H1 (cell line): ENCODE measurements around the gene GPX7. TPM values are rescaled to one million over a fixed set of nuclear protein-coding genes. Genes with fewer than 3 reads are reported as not detected.

Source experiments
- CTCF ChIA-PET: fragments of 300-600 bp; sonication (Branson Sonifier 250); formaldehyde crosslinking; loops from one replicate; lab custom pipeline; 2021; ENCODE audit not compliant: partially characterized antibody; lab: Charles Lee
- POLR2A ChIA-PET: fragments of 300-600 bp; sonication (Branson Sonifier 250); formaldehyde crosslinking; loops from one replicate; lab custom pipeline; 2021; ENCODE audit warnings: inconsistent platforms; ENCODE audit not compliant: partially characterized antibody; lab: Charles Lee
- DNase-seq, 2 experiments: peaks; one replicate each; pipeline versions ENCODE4 v3.0.0 to v3.0.0-alpha.2; 2010 to 2022; ENCODE audit warnings: low spot score in 2 of 2, low read depth in 1 of 2, mixed read lengths in 1 of 2
- FAIRE-seq: peaks from 2 replicates; lab custom pipeline; 2011; peaks lifted over from hg19 to GRCh38; lab: Jason Lieb, UNC
- H2AFZ ChIP-seq: 2 replicates; pipeline ENCODE4 v1.8.1; 2012; ENCODE audit warnings: low read length, inconsistent platforms
- H2AK5ac ChIP-seq: 2 replicates; pipeline ENCODE4 v1.6.1; 2013; ENCODE audit warnings: low read depth, low read length
- H2BK120ac ChIP-seq: replicated peaks from 2 replicates; pipeline ENCODE3; 2013; ENCODE audit warnings: low read depth, low read length, inconsistent platforms
- H2BK12ac ChIP-seq: 2 replicates; pipeline ENCODE4 v1.6.1; 2013; ENCODE audit warnings: low read depth, low read length
- H2BK15ac ChIP-seq: 2 replicates; pipeline ENCODE4 v1.6.1; 2013; ENCODE audit warnings: low read length
- H2BK20ac ChIP-seq: 2 replicates; pipeline ENCODE4 v1.6.1; 2013; ENCODE audit warnings: low read length
- H2BK5ac ChIP-seq: 2 replicates; pipeline ENCODE4 v1.6.1; 2013; ENCODE audit warnings: low read depth, low read length
- H3K14ac ChIP-seq: 2 replicates; pipeline ENCODE4 v1.6.1; 2013; ENCODE audit warnings: inconsistent platforms; ENCODE audit not compliant: insufficient read length
- H3K18ac ChIP-seq: 2 replicates; pipeline ENCODE4 v1.6.1; 2013; ENCODE audit warnings: low read length; ENCODE audit errors: extremely low read depth
- H3K23ac ChIP-seq: 2 replicates; pipeline ENCODE4 v1.6.1; 2013; ENCODE audit warnings: inconsistent platforms; ENCODE audit not compliant: insufficient read length
- H3K23me2 ChIP-seq: 2 replicates; pipeline ENCODE4 v1.6.1; 2013; ENCODE audit warnings: low read depth, low read length
- H3K27ac ChIP-seq: 2 replicates; pipeline ENCODE4 v1.6.1; 2011; ENCODE audit warnings: low read depth, low read length, inconsistent platforms
- H3K27me3 ChIP-seq, 4 experiments: replicated peaks in 1 of 4; 1 replicate in 1 of 4; 2 replicates in 3 of 4; pipeline versions ENCODE4 v1.6.1 to v1.8.1; 2011 to 2013; ENCODE audit warnings: low read length in 3 of 4, mild to moderate bottlenecking in 3 of 4, inconsistent platforms in 2 of 4, mixed read lengths in 2 of 4, moderate library complexity in 1 of 4; ENCODE audit not compliant: control insufficient read depth in 3 of 4, insufficient read depth in 3 of 4; ENCODE audit errors: extremely low read depth in 1 of 4
- H3K36me3 ChIP-seq, 4 experiments: 2 replicates each; pipeline versions ENCODE4 v1.6.1 to v1.8.1; 2011 to 2013; ENCODE audit warnings: mild to moderate bottlenecking in 4 of 4, low read length in 3 of 4, moderate library complexity in 2 of 4, control low read depth in 1 of 4, inconsistent platforms in 1 of 4; ENCODE audit not compliant: insufficient read depth in 4 of 4, control insufficient read depth in 2 of 4
- H3K4ac ChIP-seq: replicated peaks from 2 replicates; pipeline ENCODE3; 2013; ENCODE audit warnings: low read length, low read depth, mixed read lengths, inconsistent platforms; ENCODE audit not compliant: insufficient read length
- H3K4me1 ChIP-seq, 4 experiments: replicated peaks in 1 of 4; 1 replicate in 1 of 4; 2 replicates in 3 of 4; pipeline versions ENCODE4 v1.6.1 to v1.8.1; 2011 to 2013; ENCODE audit warnings: low read length in 3 of 4, inconsistent platforms in 2 of 4, mixed read lengths in 1 of 4; ENCODE audit not compliant: insufficient read depth in 4 of 4, control insufficient read depth in 3 of 4
- H3K4me2 ChIP-seq, 2 experiments: 2 replicates each; pipeline versions ENCODE4 v1.6.1 to v1.8.1; 2011 to 2013; ENCODE audit warnings: low read depth in 2 of 2, low read length in 2 of 2, control low read depth in 1 of 2, inconsistent platforms in 1 of 2, mild to moderate bottlenecking in 1 of 2; ENCODE audit not compliant: insufficient read depth in 1 of 2
- H3K4me3 ChIP-seq, 4 experiments: fragments of 200-600, 300-600 bp in 1 of 4; sonication (generic), shearing (Covaris generic), sonication (Bioruptor Twin) in 1 of 4; 2 replicates each; pipeline versions ENCODE4 v1.5.1 to v1.8.1; 2011 to 2016; ENCODE audit warnings: low read length in 4 of 4, low read depth in 3 of 4, control low read depth in 2 of 4, inconsistent platforms in 2 of 4, mild to moderate bottlenecking in 2 of 4, mixed read lengths in 1 of 4, moderate library complexity in 1 of 4; ENCODE audit not compliant: insufficient read depth in 2 of 4; ENCODE audit errors: extremely low read depth in 1 of 4
- H3K56ac ChIP-seq: replicated peaks from 2 replicates; pipeline ENCODE3; 2013; ENCODE audit warnings: low read depth, mild to moderate bottlenecking, mixed read lengths, low read length, inconsistent platforms; ENCODE audit not compliant: insufficient read length
- H3K79me1 ChIP-seq: 2 replicates; pipeline ENCODE4 v1.6.1; 2013; ENCODE audit warnings: low read depth, low read length, control low read depth
- H3K79me2 ChIP-seq, 2 experiments: 2 replicates each; pipeline versions ENCODE4 v1.6.1 to v1.8.1; 2012 to 2013; ENCODE audit warnings: low read length in 2 of 2, mild to moderate bottlenecking in 2 of 2, inconsistent platforms in 1 of 2; ENCODE audit not compliant: insufficient read depth in 2 of 2, control insufficient read depth in 1 of 2
- H3K9ac ChIP-seq, 4 experiments: replicated peaks in 1 of 4; 1 replicate in 1 of 4; 2 replicates in 3 of 4; pipeline versions ENCODE4 v1.6.1 to v1.8.1; 2011 to 2013; ENCODE audit warnings: low read depth in 3 of 4, low read length in 3 of 4, control low read depth in 2 of 4, mild to moderate bottlenecking in 2 of 4, moderate library complexity in 2 of 4, inconsistent platforms in 1 of 4; ENCODE audit errors: extremely low read depth in 1 of 4
- H3K9me3 ChIP-seq, 2 experiments: 2 replicates each; pipeline versions ENCODE4 v1.6.1 to v1.8.1; 2012 to 2013; ENCODE audit warnings: mild to moderate bottlenecking in 2 of 2, moderate library complexity in 2 of 2, control low read depth in 1 of 2, inconsistent platforms in 1 of 2, low read depth in 1 of 2, low read length in 1 of 2, mixed read lengths in 1 of 2; ENCODE audit not compliant: insufficient read depth in 2 of 2
- H4K20me1 ChIP-seq, 2 experiments: replicated peaks in 1 of 2; 2 replicates each; pipeline versions ENCODE3 to v1.8.1; 2011 to 2013; ENCODE audit warnings: inconsistent platforms in 2 of 2, low read length in 2 of 2, mild to moderate bottlenecking in 1 of 2; ENCODE audit not compliant: insufficient read depth in 2 of 2, control insufficient read depth in 1 of 2
- H4K5ac ChIP-seq: 2 replicates; pipeline ENCODE4 v1.6.1; 2013; ENCODE audit warnings: low read length, low read depth, mixed read lengths, inconsistent platforms; ENCODE audit not compliant: insufficient read length
- H4K8ac ChIP-seq: 2 replicates; pipeline ENCODE4 v1.8.0; 2013; ENCODE audit warnings: mild to moderate bottlenecking, moderate library complexity, low read length, inconsistent platforms; ENCODE audit not compliant: insufficient read depth; ENCODE audit errors: extremely low read depth
- H4K91ac ChIP-seq: replicated peaks from 2 replicates; pipeline ENCODE3; 2013; ENCODE audit warnings: low read length, mixed read lengths, inconsistent platforms; ENCODE audit not compliant: insufficient read length
- ATF2 ChIP-seq: IDR thresholded peaks from 2 replicates; pipeline ENCODE4 v1.6.1; 2012; ENCODE audit warnings: low read length, inconsistent platforms
- EP300 ChIP-seq, 2 experiments: IDR thresholded peaks; 1 replicate in 1 of 2; 2 replicates in 1 of 2; pipeline ENCODE4 v1.6.1; 2011 to 2012; ENCODE audit warnings: low read depth in 2 of 2, low read length in 2 of 2, mild to moderate bottlenecking in 2 of 2, borderline replicate concordance in 1 of 2, inconsistent platforms in 1 of 2, moderate library complexity in 1 of 2
- JUN ChIP-seq: IDR thresholded peaks from 2 replicates; pipeline ENCODE4 v1.6.1; 2011; ENCODE audit warnings: low read depth, mild to moderate bottlenecking, improper control_type of control experiment, low read length
- PHF8 ChIP-seq: fragments of 200-600 bp; sonication (generic); conservative IDR thresholded peaks from 2 replicates; pipeline ENCODE4 v1.7.1; 2012; ENCODE audit warnings: low read depth, mild to moderate bottlenecking, inconsistent platforms, low read length, moderate library complexity
- POU5F1 ChIP-seq: IDR thresholded peaks from 2 replicates; pipeline ENCODE4 v1.6.1; 2011; ENCODE audit warnings: low read depth, mild to moderate bottlenecking, low read length, moderate library complexity
- SAP30 ChIP-seq: fragments of 300-600 bp; sonication (generic); IDR thresholded peaks from 2 replicates; pipeline ENCODE4 v1.7.1; 2012; ENCODE audit warnings: low read length, moderate library complexity, mild to moderate bottlenecking, inconsistent platforms; ENCODE audit not compliant: insufficient read depth, insufficient replicate concordance
- SIN3A ChIP-seq, 2 experiments: IDR thresholded peaks in 1 of 2; conservative IDR thresholded peaks in 1 of 2; 2 replicates each; pipeline ENCODE4 v1.6.1; 2011 to 2012; ENCODE audit warnings: low read length in 2 of 2, improper control_type of control experiment in 1 of 2, low read depth in 1 of 2, mild to moderate bottlenecking in 1 of 2
- USF2 ChIP-seq: IDR thresholded peaks from 2 replicates; pipeline ENCODE4 v1.6.1; 2011; ENCODE audit warnings: low read length, improper control_type of control experiment
- WGBS, 2 experiments: shearing (Covaris generic) in 1 of 2; methylation state at CpG; one replicate each; pipeline versions ENCODE4 v1.1.6 to v1.1.7; 2013 to 2015; ENCODE audit warnings: low lambda C conversion rate in 2 of 2, mixed read lengths in 2 of 2, inconsistent platforms in 1 of 2, low coverage in 1 of 2, missing lambda C conversion rate in 1 of 2; ENCODE audit not compliant: insufficient replicate concordance in 2 of 2, insufficient coverage in 1 of 2, insufficient read length in 1 of 2; ENCODE audit errors: extremely low coverage in 1 of 2, missing lambda C conversion rate in 1 of 2; 5-methylcytosine and 5-hydroxymethylcytosine counted together
- polyA plus RNA-seq, 7 experiments: library from polyadenylated mRNA; depleted of rRNA in 3 of 7; stranded (reverse) in 5 of 7; unstranded in 2 of 7; fragments of >200 nt in 5 of 7; fragments of 200-250 nt in 2 of 7; gene quantifications; 1 replicate in 5 of 7; 2 replicates in 1 of 7; 4 replicates in 1 of 7; pipeline versions ENCODE4 v1.2.1 to v1.2.3, GENCODE V29; 2011 to 2013; ENCODE audit warnings: missing spikeins in 2 of 7, mixed read lengths in 2 of 7
- total RNA-seq: library from RNA; stranded (reverse); fragmentation: NEBNext Ultra II Directional; extraction: Animal tissue kit (Norgen Biotek cat#: 25700); gene quantifications from 2 replicates; pipeline ENCODE4 v1.2.1, GENCODE V29; 2021

Gene GPX7
- total and polyA plus RNA-seq, 2 of the 8 experiments (the other 6 are each of a cell fraction or from before 2014, with no cell fraction given), result 13.0 to 37.5 TPM

- H3K9ac ChIP-seq, result no peak overlapping the region
- no peak overlapping the region for H3K23ac ChIP-seq
- ChIA-PET CTCF (interaction anchor here (1.6 kb wide), 1 partner anchor 16 kb away, joined by 5 read pairs; no protein-coding TSS in a partner anchor), POLR2A (interaction anchor here (0.5 kb wide), 1 partner anchor 201 kb away, joined by 3 read pairs; no protein-coding TSS in a partner anchor)
- 0 out of 7 replicates have a peak, but pooled peaks cover 0 to 2% (median 0%) of the 10 kb centered on the region in 4 experiments for H3K4me1 ChIP-seq
- H4K5ac ChIP-seq, result no peak overlapping the region
- H4K91ac ChIP-seq, result no peak overlapping the region
- H2BK120ac ChIP-seq, result no peak overlapping the region
- no peak overlapping the region for H2BK20ac ChIP-seq
- H3K4ac ChIP-seq, result no peak overlapping the region
- H4K8ac ChIP-seq, result no peak overlapping the region
- FAIRE-seq, result no peak
- no peaks in the 10 kb centered on the region for H3K9me3 ChIP-seq
- H3K36me3 ChIP-seq, result no peaks in the 10 kb centered on the region
- H2BK5ac ChIP-seq, result no peak overlapping the region
- DNase-seq, result no peak
- H3K4me2 ChIP-seq, result no peak overlapping the region
- H3K79me2 ChIP-seq, result no peaks in the 10 kb centered on the region
- H3K56ac ChIP-seq, result no peak overlapping the region
- H3K14ac ChIP-seq, result no peak overlapping the region
- no peak overlapping the region for H2AK5ac ChIP-seq
- H2BK15ac ChIP-seq, result no peak overlapping the region
- H3K27me3 ChIP-seq, result no peaks in the 10 kb centered on the region
- no peak overlapping the region for H2AFZ ChIP-seq
- no peak overlapping the region for H3K27ac ChIP-seq
- no peak overlapping the region for H3K4me3 ChIP-seq
- no peak overlapping the region for H2BK12ac ChIP-seq
- H4K20me1 ChIP-seq, result no peaks in the 10 kb centered on the region
- H3K79me1 ChIP-seq, result no peaks in the 10 kb centered on the region
- H3K23me2 ChIP-seq, result no peaks in the 10 kb centered on the region; the same call in 1 of the 2 replicates
- WGBS, 2 experiments, result 93% methylated on average over 7 of the region's 7 CpGs; no CpG with 5 or more reads in 1 of the 2 experiments
- no peak overlapping the region for H3K18ac ChIP-seq
- no peak for TF ChIP-seq PHF8
- TF ChIP-seq ATF2, result no peak
- no peak for TF ChIP-seq POU5F1
- TF ChIP-seq JUN, result no peak
- TF ChIP-seq USF2, result no peak
- TF ChIP-seq SIN3A (conservative IDR thresholded peaks at IDR 0.05 in 1 of 2, IDR thresholded peaks at IDR 0.05 in 1 of 2; ENCODE audit: low read depth in 1 of 2, low read length in 2 of 2), result no peak
- no peak for TF ChIP-seq EP300 (IDR thresholded peaks at IDR 0.05; ENCODE audit: borderline replicate concordance in 1 of 2, low read depth in 2 of 2, low read length in 2 of 2)
- no peak for TF ChIP-seq SAP30
These were observed 32.5 kb upstream of the GPX7 start for GRCh38 chr1:52569449-52570210.
